ENCODE data around the gene TSPAN7.
A peak's percentile ranks its signal among the peaks of the same experiment; 100 is the strongest.

Gene TSPAN7

GRCh38 chrX:38697461-38697860, 136.1 kb downstream of the TSPAN7 start:
- no peak for DNase-seq

- no peak for DNase-seq
These were observed 137.8 kb downstream of the TSPAN7 start for GRCh38 chrX:38699121-38699520.

GRCh38 chrX:38699696-38700095, 138.4 kb downstream of the TSPAN7 start:
- DNase-seq = no peak

GRCh38 chrX:38701073-38701472, 139.7 kb downstream of the TSPAN7 start:
- DNase-seq = no peak

GRCh38 chrX:38704146-38704882, 143.0 kb downstream of the TSPAN7 start:
- peak in 1 of 2 donors; percentile 30 for DNase-seq

GRCh38 chrX:38717871-38718270, 156.5 kb downstream of the TSPAN7 start:
- peak; percentile 13 to 24 for DNase-seq

- DNase-seq = peak; percentile 65 to 70
These were observed 157.0 kb downstream of the TSPAN7 start for GRCh38 chrX:38718311-38718710.

- DNase-seq = no peak
These were observed 165.3 kb downstream of the TSPAN7 start for GRCh38 chrX:38726612-38727011.

GRCh38 chrX:38727668-38728067, 166.3 kb downstream of the TSPAN7 start:
- DNase-seq = no peak

- DNase-seq = no peak
These were observed 171.5 kb downstream of the TSPAN7 start for GRCh38 chrX:38732866-38733265.
